Urinary bladder (tissue), 4 donors: ENCODE measurements around the gene INCENP. TPM values are rescaled to one million over a fixed set of nuclear protein-coding genes. Genes with fewer than 3 reads are reported as not detected.

ENCODE experiments used
- DNase-seq: peaks from one replicate; pipeline ENCODE4 v3.0.0-alpha.2; 2015; ENCODE audit errors: extremely low spot score
- H3K27ac ChIP-seq: one replicate; pipeline ENCODE4 v1.5.1; 2013; ENCODE audit warnings: low read depth, mild to moderate bottlenecking, moderate library complexity
- H3K36me3 ChIP-seq: one replicate; pipeline ENCODE4 v1.6.1; 2013; ENCODE audit warnings: mild to moderate bottlenecking, moderate library complexity; ENCODE audit not compliant: insufficient read depth
- H3K4me1 ChIP-seq: one replicate; pipeline ENCODE4 v1.6.1; 2013; ENCODE audit warnings: mild to moderate bottlenecking, moderate library complexity; ENCODE audit not compliant: insufficient read depth
- H3K4me3 ChIP-seq: one replicate; pipeline ENCODE4 v1.5.1; 2013; ENCODE audit warnings: low read depth, low read length
- WGBS: extraction: QIAGEN DNeasy Blood & Tissue Kit; methylation state at CpG from one replicate; pipeline ENCODE4 v1.1.7; 2013; 5-methylcytosine and 5-hydroxymethylcytosine counted together
- polyA plus RNA-seq: library from polyadenylated mRNA; stranded (reverse); fragments of 200-250 nt; gene quantifications from one replicate; pipeline ENCODE4 v1.2.3, GENCODE V29; 2013
- total RNA-seq: library from RNA; depleted of rRNA; stranded (reverse); fragments of >200 nt; gene quantifications from one replicate; pipeline ENCODE4 v1.2.3, GENCODE V29; 2014
- donor health status: healthy with polysubstance abuse.
- donor health status: healthy.

The INCENP gene
- total and polyA plus RNA-seq, 2 donors, result 9.8 to 11.1 TPM

DNA sequence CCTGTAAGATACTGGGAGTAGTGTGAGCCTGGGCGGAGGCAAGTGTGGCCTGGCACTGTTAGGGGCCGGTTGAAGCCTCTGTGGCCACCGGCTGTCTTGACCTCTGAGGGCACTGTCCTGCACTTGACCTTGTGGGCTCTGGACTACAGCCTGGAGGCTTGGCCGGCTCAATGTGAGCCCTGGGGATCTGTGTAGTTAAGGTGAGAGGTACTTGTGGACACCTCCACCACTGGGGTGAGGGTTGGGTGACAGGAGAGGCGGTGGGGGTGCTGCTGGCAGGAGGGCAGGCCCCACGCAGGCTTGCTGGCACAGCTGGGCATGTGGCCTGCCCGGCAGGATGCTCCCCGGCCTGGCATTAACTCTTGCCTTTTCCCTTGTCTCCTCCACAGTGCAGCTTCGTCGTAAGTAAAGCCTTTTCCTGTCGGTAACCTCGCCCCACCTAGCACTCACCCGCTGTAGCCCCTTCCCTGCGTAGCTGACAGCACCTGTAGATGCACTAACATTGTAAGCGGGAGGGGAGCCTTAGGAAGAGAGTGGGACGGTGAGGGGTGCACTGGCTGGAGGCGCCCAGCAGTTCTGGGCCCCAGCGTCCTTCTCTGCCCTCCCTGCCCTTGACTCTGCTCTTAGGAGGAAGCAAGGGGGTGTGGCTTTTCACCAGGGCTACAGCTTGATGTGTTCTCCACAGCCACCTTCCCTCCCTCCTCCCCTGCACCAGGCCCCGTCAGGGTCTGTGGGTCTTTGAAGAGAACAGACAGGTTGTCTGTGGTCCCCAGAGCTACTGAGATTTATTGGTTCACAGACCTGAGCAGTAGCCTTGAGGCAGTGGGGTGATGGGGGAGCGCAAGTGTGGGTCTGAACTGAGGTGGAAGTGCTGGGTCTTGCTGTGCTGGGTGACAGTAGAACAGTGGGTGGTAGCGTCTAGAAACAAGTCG lies 17.6 kb downstream of the INCENP start:
- no peak overlapping the region for H3K27ac ChIP-seq
- 87% methylated on average over 22 of the region's 22 CpGs for WGBS
- H3K4me3 ChIP-seq, result no peak overlapping the region
- H3K4me1 ChIP-seq, result no peaks in the 10 kb centered on the region
- no peak for DNase-seq
- peaks cover 9% of the 10 kb centered on the region for H3K36me3 ChIP-seq

DNA sequence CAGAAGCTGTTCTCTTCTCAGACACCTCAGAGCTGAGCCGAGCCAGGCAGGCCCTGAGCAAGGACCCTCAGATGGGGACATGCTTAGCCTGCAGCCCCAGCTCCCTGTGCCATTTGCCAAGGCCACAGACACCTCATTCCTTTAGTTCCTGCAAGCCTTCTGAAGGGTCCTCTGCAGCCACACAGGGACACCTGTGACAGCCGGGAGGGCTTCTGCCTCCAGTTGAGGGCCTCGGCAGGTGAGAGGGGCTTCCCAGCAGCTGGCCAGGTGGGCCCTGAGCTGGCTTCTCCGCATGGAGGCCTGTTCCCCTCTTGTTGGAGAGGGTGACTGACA lies 18.2 kb downstream of the INCENP start:
- 96% methylated on average over 4 of the region's 4 CpGs for WGBS
- no peak for DNase-seq
- H3K4me1 ChIP-seq, result no peaks in the 10 kb centered on the region
- H3K4me3 ChIP-seq, result no peak overlapping the region
- H3K27ac ChIP-seq, result no peak overlapping the region
- H3K36me3 ChIP-seq, result peaks cover 9% of the 10 kb centered on the region

DNA sequence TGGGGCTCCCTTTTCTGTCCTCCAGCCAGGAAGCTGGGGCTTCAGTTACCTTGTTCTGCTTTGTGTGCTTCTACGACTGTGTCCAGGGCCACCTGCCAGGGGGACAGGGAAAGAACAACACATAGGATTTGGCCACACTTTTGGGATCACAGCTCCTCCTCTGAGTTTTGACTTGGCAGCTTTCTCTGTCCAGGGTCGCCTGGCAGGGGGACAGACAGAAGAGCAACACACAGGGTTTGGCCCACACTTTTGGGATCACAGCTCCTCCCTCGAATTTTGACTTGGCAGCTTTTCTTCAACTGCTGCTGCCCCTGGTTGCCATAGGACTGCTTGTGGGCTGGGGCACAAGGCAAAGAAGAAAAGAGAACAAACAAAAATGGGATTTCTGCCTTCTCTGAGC lies 19.1 kb downstream of the INCENP start:
- Histone ChIP-seq H3K36me3 (peaks cover 9% of the 10 kb centered on the region), H3K27ac (no peak overlapping the region), H3K4me3 (no peak overlapping the region), H3K4me1 (no peaks in the 10 kb centered on the region)
- no peak for DNase-seq
- 36% methylated on average over 3 of the region's 3 CpGs for WGBS

DNA sequence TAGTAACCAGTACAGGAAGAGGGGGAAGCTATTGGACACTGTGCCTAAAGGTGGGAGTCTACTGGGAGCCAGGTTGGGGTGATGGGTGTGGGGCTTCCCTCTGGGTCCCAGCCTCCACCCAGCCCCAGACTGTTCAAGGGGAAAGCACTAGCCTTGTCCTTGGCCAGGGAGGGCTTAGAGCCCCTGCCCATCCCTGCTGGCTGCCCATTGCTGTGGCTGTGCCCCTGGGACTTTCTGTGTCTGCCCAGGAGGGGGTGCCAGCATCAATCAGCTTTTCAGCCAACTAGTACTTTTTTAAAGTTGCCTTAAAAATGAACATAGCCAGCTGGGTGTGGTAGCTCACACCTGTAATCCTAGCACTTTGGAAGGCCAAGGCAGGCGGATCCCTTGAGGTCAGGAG lies 19.9 kb downstream of the INCENP start:
- Histone ChIP-seq H3K27ac (no peak overlapping the region), H3K4me3 (no peak overlapping the region), H3K4me1 (no peaks in the 10 kb centered on the region), H3K36me3 (peaks cover 11% of the 10 kb centered on the region)
- no peak for DNase-seq
- 91% methylated on average over 1 of the region's 1 CpG for WGBS

DNA sequence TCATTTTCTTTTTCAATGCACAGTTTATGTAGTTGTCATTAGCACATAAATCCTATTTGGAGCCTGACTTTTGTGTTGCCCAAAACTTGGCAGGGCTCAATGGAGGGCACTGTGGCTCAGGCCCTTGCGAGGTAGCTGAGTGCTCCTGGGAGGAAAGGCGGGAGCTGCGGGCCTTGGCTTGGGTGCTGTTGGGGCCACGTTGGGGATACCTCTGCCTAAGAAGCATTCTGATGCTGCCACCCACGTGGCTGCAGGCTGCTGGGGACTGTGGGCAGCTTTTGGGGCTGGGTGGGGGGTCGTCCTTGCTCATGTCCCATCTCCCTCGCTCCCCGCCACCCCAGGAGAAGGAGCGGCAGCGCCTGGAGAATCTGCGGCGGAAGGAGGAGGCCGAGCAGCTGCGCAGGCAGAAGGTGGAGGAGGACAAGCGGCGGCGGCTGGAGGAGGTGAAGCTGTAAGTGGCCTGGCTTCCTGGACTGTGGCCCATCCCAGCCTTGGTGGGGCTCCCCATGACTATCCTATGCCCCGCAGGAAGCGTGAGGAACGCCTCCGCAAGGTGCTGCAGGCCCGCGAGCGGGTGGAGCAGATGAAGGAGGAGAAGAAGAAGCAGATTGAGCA lies 20.9 kb downstream of the INCENP start:
- DNase-seq, result no peak
- H3K36me3 ChIP-seq, result peaks cover 10% of the 10 kb centered on the region
- WGBS, result 96% methylated on average over 24 of the region's 24 CpGs
- no peak overlapping the region for H3K27ac ChIP-seq
- no peaks in the 10 kb centered on the region for H3K4me1 ChIP-seq
- H3K4me3 ChIP-seq, result no peak overlapping the region

DNA sequence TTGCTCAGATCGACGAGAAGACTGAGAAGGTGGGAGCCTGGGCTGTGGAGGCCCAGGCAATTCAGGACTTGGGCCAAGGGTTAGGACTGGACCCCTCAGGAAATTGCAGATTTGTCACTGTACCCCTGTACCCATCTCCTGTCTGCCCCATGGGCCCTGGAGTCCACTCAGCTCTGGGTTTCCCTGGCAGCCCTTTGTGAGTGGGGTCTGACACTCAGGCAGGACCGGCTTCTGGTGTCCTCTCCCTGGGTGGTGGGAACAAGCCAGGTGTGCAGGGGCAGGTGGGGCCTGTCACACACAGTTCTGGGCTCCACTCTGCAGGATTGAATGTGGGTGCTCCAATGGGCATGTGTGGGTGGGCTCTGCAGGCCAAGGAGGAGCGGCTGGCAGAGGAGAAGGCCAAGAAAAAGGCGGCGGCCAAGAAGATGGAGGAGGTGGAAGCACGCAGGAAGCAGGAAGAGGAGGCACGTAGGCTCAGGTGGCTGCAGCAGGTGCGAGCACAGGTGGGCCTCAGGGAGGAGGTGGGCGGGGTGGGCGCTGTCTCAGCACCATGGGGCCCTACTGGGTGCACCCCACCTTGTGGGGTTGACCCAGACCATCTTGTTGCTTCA lies 21.6 kb downstream of the INCENP start:
- 96% methylated on average over 11 of the region's 11 CpGs for WGBS
- Histone ChIP-seq H3K4me3 (no peak overlapping the region), H3K36me3 (peaks cover 10% of the 10 kb centered on the region)

DNA sequence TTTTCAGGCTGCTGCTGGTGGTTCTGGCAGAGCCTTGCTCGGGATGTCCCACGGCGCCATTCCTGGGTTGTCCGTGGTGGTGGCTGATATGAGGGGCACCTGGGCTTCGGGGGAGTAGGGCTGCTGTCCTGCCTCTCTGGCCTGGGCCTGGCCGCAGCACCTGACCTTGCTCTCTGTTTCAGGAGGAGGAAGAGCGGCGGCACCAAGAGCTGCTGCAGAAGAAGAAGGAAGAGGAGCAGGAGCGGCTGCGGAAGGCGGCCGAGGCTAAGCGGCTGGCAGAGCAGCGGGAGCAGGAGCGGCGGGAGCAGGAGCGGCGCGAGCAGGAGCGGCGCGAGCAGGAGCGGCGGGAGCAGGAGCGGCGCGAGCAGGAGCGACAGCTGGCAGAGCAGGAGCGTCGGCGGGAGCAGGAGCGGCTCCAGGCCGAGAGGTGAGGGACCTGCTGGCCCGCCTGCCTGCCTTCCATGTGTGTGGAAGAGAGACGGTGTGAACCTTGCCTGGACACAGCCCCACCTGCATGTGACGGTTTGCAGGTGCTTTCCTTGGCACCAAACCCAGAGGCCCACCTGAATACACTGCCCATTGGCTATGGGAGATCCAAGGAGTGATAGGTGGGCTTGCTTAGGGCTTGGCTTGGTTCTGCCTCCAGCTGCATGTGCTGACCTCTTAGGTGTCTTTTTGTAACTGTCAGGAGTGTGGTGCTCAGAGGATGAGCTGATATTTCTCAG lies 22.8 kb downstream of the INCENP start:
- no peaks in the 10 kb centered on the region for H3K4me1 ChIP-seq
- no peak for DNase-seq
- no peak overlapping the region for H3K27ac ChIP-seq
- no peak overlapping the region for H3K4me3 ChIP-seq
- H3K36me3 ChIP-seq, result peaks cover 10% of the 10 kb centered on the region
- 95% methylated on average over 36 of the region's 36 CpGs for WGBS

More for the DNA sequence above, 21.6 kb downstream of the INCENP start:
- H3K4me1 ChIP-seq, result no peaks in the 10 kb centered on the region
- no peak for DNase-seq
- no peak overlapping the region for H3K27ac ChIP-seq

DNA sequence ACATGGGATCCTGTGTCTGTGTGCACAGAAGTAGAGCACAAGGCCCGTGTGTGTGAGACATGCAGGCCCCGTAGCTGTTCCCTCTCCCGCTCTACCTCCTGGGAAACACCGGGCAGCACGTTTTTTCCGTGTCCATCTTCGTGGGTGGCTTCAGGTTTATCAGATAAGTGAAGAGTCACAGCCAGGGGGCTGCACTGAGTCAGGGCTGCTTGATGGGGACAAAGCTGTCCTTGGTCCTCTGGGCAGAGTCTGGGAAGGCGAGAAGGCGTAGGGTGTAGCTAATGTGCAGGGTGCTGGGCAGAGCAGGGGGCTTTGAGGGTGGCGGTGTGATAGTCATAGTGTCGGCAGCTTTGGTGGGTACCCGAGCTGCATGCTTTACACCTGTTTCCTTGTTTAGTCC lies 23.7 kb downstream of the INCENP start:
- Histone ChIP-seq H3K36me3 (peaks cover 12% of the 10 kb centered on the region), H3K4me3 (no peak overlapping the region), H3K27ac (no peak overlapping the region), H3K4me1 (no peaks in the 10 kb centered on the region)
- no peak for DNase-seq
- 93% methylated on average over 12 of the region's 12 CpGs for WGBS

DNA sequence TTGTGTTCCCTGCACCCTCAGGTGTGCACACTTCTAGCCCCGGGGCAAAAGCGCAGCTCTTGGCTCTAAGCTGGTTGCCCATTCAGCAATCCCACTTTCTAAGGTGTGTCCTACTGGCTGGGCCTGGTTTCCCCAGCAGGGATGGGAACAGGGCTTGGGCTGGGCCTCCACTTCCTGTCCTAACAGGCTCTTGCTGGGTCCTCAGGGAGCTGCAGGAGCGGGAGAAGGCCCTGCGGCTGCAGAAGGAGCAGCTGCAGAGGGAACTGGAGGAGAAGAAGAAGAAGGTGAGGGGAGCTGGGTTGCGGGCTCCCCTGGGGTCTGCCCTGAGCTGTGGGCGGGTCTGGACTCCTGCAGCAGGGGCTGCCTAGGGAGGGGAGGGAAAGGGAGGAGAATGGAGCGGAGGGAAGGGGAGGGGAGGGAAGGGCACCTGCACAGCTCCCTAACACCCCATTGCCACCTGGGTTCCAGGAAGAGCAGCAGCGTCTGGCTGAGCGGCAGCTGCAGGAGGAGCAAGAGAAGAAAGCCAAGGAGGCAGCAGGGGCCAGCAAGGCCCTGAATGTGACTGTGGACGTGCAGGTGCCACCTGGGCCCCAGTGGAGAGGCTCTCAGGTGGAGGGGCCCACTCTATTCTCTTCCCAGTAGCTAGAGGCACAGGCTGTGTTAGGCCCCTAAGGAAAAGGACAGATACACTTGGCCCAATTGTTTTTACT lies 24.6 kb downstream of the INCENP start:
- DNase-seq, result no peak
- peaks cover 12% of the 10 kb centered on the region for H3K36me3 ChIP-seq
- no peak overlapping the region for H3K4me3 ChIP-seq
- WGBS, result 96% methylated on average over 10 of the region's 10 CpGs
- H3K4me1 ChIP-seq, result no peaks in the 10 kb centered on the region
- H3K27ac ChIP-seq, result no peak overlapping the region

DNA sequence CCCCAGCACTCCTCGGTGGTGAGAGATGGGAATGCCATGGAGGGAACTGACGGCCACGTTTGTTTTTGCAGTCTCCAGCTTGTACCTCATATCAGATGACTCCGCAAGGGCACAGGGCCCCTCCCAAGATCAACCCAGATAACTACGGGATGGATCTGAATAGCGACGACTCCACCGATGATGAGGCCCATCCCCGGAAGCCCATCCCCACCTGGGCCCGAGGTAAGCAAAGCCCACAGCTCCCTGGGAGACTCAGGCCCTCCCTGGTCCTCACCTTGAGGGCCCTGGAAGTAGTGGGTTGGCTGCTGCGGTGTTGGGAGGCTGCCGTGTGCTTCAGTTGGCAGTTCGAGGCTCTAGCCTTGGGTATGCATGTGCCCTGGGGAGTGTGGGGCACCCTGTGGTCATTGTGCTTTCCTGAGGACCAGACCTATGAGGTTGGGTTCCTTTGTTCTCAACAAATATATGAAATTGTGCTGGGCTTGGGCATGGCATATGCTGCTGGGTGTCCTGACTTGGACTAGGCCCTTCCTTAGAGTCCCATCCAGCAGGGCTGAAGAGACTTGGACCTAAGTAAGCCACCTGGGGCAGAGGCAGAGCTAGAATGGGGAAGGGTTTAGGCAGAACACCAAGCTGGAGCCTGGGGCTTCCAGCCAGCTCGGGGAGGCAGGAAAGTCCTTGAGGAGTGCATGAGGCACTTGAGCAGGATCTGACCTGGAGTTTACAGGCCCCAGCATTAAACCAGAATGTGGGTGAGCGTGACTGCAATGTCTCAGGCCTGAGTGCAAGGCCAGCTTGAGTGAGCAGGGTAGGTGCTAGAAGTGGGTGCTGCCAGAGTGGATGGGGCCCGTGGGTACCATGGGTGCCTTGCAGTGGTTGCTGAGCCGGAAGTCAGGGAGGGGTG lies 26.4 kb downstream of the INCENP start:
- Histone ChIP-seq H3K4me1 (no peaks in the 10 kb centered on the region), H3K4me3 (no peak overlapping the region), H3K36me3 (peaks cover 11% of the 10 kb centered on the region), H3K27ac (no peak overlapping the region)
- no peak for DNase-seq
- WGBS, result 93% methylated on average over 17 of the region's 17 CpGs

DNA sequence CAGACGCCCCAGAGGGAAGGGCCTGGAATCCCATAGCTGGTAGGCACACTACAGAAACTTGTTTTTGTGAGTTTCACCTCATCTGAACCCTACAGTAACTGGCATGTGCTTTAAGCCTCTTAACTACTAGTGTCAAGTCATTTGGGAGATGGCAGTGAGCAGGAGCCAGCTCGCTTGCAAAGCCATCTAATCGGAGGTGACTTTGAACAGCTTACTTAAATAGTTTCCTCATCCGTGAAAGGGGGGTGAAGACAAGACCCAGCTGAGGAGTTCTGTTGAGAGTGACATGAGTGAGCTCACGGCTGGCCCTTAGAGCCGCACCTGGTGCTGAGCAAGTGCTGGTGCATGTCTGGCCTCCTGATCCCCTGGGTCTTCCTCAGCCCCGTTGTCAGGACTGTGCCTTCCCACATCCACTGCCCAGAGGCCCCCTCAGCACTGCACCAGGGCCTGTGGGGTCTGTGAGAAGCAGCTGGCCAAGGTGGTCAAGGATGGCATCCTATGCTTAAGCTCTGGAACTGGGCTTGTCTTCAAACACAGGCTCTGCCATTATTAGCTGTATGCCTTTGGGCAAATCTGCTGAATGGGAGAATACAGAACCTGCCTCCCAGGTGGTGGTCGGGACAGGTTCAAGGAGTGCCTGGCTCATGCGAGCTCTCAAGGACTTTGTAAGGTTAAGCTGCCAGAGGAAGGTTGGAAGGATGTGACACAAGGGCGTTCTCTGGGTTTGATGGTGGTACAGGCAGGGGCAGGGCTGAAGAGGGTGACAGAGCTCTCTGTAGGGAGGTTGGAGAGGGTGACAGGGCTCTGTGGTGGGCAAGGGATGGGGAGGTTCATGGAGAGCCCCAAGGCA lies 27.3 kb downstream of the INCENP start:
- 93% methylated on average over 10 of the region's 10 CpGs for WGBS
- peaks cover 7% of the 10 kb centered on the region for H3K36me3 ChIP-seq

DNA sequence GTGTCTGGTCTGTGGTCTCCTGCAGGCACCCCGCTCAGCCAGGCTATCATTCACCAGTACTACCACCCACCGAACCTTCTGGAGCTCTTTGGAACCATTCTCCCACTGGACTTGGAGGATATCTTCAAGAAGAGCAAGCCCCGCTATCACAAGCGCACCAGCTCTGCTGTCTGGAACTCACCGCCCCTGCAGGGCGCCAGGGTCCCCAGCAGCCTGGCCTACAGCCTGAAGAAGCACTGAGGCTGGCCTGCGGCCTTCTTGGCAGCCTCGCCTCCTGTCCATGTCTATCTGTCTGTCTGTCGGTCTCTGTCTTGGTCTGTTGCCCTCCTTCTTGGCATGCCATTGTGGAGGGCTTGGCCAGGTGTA lies 27.9 kb downstream of the INCENP start:
- 94% methylated on average over 9 of the region's 9 CpGs for WGBS
- no peak for DNase-seq
- Histone ChIP-seq H3K4me3 (no peak overlapping the region), H3K27ac (no peak overlapping the region), H3K4me1 (no peaks in the 10 kb centered on the region), H3K36me3 (peaks cover 7% of the 10 kb centered on the region)

More for the DNA sequence above, 27.3 kb downstream of the INCENP start:
- DNase-seq, result no peak
- H3K4me3 ChIP-seq, result no peak overlapping the region
- H3K4me1 ChIP-seq, result no peaks in the 10 kb centered on the region
- H3K27ac ChIP-seq, result no peak overlapping the region
